ENCODE data around the gene EPSTI1.
"Not testable (repeated sequence)": the region's sequence is repeated elsewhere in the genome, so short reads cannot be mapped to it uniquely, and the experiment has no call there.

EPSTI1 gene

DNA sequence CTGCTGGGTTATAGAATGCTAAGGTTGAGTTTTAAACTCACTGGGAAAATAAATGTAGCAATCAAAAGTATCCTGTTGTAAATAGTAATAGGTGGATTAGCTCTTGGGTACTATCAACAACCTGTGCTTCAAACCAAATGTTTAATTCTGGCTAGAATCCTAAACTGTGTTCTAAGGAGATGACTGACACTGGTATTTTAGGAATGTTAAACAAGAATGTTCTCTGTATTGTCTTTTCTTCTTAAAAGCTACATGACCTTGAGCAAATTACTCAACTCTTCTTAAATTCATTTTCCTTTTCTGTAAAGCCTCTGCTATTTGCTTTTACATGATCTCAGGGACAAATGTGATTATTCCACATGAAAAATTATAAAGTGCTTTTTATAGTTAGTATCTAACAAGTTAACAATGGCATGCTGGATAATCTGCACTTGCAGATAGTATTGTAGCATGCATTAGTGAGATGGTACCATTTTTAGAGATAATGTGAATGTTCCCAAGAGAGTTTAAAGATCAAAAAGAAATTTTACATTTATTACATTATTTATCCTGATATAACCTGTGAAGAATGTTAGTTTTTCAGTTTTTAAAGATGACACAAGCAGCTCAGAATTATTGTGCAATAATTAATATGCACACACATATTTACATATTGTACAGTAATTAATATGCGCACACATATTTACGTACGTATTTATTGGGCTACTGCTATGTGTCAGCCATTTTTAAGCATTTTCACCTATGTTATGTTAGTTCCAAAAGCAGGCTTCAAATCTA, 13.6 kb upstream of the EPSTI1 start:
- no peak for FAIRE-seq

DNA sequence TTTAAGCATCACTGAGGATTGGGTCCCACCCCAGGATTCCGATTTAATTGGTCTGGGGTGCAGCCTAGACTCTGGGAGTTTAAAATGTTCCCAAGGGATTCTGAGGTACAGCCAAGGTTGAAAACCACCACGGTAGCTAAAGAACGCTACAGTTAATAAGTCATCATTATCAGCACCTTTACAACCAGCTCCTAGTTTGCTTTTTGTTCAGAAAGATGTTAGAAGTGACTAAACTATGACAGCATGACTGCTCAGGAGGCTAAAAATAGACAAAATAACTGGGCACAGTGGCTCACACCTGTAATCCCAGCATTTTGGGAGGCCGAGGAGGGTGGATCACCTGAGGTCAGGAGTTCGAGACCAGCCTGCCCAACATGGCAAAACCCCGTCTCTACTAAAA, 11.7 kb upstream of the EPSTI1 start:
- FAIRE-seq = no peak

DNA sequence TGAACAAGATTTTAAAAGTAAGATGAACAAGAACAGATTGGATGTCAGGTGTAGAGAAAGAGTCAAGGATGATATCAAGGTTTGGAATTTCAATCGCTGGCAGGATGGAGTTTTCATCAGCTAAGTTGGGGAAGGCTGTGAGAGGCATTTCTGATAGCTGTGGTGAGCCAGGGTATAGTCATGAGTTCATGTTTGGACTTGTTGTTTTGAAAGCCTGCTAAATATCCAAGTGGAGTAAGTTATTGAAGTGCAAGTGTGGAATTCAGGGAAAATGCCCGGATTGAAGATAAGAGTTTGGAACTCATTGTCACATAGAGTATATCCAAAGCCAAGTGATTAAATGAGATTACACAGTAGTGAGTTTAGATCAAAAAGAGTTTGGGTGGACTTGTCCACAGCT, 11.0 kb upstream of the EPSTI1 start:
- no peak for FAIRE-seq

DNA sequence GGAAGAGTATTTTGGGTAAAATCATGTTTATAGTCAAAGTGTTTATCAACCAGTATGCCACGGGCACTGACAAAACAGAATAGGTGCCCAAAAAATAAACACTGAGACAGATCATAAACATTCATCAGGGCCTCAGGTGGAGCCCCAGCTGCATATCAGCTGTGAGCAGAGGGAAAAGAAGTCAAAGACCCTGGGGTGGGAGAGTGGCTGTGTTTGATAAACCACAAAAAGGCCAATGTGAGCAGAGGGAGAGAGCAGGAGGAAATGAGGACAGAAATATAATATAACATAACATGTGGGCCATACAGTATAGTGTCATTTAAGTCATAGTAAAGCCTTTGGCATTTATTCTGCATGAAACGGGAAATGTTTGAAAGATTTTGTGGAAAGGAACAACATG, 10.0 kb upstream of the EPSTI1 start:
- no peak for FAIRE-seq

DNA sequence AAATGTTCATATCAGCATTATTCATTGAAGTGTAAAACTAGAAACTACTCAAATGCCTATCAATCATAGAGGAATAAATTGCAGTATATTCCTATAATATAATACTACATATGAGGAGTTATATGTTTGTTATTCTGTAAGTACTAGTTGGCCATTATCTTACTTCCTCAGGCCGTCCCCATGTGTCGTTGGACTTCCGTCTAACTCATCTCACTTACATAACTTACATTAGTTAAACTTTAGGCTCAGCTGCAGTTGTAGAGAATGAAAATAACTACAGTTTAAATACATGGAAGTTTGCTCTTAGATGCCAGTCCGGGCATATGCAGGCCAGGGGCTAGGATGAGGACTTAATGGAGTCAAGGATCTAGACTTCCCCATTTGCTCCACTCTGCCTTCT, 8.6 kb upstream of the EPSTI1 start:
- no peak for FAIRE-seq

DNA sequence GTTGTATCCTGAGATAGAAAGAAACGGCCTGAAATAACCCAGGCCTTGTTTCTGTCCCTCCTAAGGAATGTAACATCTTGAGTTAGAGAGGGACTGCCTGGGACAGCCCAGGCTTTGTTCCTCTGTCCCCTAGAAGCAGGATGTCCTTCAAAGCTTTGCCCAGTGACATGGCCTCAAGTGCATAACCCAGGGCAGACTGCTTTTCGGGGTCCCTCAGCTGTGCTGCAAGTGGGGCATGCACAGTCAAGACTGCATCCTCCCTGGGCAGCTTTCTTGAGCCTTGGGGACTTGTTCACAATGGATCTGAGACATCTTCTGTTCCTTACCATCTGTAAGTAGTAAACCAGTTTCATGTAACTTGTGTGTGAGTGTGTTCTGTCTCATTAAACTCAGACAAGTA, 7.5 kb upstream of the EPSTI1 start:
- FAIRE-seq = no peak

DNA sequence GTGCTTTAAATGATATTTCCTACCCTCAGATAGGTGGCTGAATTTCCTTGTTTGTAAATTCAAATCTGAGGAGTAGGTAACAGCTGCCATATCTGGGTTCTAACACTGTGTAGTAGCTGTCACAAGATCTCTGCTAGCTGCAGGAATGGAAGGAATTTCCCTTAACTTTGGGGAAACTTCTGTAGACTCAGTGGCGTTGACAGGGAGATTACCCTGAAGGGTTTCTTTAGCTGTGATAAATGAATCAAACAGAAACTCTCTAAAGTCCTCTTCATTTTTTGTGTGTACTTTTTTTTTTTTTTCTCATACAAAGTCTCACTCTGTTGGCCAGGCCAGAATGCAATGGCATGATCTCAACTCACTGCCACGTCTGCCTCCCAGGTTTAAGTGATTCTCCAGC, 5.3 kb upstream of the EPSTI1 start:
- FAIRE-seq = no peak

DNA sequence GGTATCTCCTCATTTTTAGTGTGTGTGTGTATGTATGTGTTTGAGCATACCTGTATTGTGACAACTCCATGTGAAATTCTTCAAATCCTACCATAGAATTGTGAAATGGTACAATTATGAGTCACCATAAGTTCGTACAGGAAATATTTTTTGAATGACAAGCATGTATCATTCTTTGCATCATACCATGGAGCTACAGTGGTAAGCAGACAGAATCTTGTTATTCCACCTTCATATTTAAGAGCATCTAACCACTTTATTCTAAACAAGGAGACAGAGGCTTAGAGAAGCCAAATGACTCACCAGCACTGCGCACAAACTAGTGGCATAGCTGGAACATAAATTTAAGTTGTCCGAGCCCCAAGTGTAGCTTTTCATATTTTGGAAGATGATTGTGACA, 4.5 kb upstream of the EPSTI1 start:
- no peak for FAIRE-seq

DNA sequence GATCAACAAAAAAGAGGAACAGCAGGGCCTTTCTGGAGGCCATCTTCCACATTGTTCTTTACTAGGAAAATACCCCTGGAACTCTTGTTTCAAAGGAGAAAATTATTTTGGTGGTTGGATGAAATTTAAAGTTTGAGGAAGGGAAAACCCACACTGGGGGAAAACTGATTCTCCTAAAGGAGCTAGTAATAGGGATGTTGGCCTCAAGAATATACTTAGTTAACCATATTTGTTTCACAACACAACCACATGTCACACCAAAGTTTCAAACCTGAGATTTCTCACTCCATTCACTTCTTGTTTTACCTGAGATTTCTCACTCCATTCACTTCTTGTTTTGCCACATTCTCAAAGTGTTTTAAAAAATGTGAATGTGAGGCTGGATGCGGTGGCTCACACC, 2.8 kb upstream of the EPSTI1 start:
- FAIRE-seq = no peak

DNA sequence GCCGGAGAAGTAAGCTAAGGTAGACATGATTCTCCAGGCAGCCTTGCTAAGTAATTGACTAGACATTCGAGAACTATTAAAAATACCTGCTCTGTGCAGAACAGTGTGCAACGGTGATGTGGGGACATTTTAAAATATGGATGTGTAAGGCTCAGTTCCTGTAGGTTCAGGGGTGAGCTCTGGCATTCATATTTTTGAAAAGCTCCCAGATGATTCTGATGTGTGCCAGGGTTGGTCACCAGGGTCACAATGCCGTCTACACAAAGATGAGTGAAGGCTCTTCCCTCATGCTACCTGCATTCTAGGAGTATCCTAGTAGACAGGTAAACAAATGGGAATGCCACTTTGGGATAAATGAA, 702 bp upstream of the EPSTI1 start:
- FAIRE-seq = no peak

DNA sequence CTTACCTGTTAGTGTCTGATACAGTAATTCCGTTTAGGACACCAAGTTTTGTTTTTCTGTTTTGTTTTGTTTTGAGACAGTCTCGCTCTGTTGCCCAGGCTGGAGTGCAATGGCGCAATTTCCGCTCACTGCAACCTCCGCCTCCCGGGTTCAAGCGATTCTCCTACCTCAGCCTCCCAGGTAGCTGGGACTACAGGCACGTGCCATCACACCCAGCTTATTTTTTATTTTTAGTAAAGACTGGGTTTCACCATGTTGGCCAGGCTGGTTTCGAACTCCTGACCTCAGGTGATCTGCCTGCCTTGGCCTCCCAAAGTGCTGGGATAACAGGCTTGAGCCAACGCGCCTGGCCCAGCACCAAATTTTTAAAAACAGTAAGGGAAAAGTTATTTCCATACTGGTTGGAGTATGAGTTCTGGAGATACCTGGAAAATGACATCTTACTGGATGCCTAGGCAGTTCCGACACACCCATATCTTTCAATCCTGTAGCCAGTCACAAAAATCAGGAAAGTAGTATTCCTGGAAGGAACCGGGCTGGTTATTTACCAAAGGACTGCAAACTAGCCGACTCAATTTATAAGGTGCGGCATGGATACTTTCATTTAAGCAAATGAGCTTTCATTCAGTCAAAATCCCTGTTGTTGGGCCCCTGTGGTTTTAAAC, 676 bp downstream of the EPSTI1 start:
- FAIRE-seq = not testable (repeated sequence)

DNA sequence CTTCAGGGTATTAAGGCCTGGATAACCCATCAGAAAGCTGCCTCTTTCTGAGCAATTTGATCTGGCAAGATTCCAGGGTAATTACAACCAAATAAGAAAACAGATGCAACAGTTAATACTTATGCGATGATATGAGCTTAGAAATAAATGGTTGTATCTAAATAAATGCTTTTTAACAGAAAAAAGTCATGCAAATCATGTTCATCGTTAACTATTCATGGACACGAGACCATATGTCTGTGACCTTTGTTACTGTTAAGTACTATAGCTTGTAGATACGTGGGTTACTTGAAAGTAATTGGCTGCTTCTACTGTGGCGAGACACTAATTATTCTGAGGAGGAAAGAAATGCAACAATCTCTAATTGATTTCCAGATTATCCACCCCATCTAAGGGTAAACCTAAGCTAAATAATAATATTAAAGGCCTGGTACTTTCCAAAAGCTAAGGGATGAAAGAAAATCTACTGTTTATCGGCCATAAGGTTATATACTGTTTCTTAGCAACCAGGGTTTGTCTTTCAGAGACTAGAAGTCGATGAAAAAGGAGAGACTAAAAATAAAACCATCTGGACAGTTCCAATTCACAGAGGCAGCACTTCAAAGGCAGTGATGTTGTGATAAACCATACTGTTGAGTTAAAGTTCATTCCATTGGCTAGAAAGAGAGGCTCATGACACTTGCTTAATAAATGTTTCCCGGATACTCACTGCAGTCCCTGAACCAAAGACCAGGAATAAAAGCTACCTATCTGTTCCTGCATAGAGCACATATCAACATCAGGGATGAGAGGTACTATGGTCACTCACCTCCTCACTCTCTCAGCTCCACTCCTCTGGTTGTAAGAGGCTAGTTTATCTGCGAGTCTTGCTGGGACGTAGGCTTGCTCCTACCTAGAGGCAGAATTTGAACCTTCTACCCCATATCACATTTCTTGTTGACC, 1.5 kb downstream of the EPSTI1 start:
- FAIRE-seq = peak; percentile 99

DNA sequence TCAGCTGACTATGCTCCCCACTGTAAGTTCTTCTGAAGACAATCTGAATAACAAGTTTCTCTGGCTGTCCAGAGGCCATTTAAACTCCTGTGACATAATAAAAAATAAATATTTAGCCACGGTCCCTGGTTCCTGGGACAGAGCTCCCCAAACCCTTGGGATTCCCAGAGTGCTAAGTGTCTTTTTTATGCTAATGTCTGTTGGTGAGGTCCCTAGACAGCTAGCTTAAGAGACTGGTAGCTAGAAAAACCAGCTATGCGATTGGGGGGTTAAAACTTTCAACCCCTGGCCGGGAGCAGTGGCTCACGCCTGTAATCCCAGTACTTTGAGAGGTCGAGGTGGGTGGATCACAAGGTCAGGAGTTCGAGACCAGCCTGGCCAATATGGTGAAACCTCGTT, 5.9 kb downstream of the EPSTI1 start:
- FAIRE-seq = no peak

DNA sequence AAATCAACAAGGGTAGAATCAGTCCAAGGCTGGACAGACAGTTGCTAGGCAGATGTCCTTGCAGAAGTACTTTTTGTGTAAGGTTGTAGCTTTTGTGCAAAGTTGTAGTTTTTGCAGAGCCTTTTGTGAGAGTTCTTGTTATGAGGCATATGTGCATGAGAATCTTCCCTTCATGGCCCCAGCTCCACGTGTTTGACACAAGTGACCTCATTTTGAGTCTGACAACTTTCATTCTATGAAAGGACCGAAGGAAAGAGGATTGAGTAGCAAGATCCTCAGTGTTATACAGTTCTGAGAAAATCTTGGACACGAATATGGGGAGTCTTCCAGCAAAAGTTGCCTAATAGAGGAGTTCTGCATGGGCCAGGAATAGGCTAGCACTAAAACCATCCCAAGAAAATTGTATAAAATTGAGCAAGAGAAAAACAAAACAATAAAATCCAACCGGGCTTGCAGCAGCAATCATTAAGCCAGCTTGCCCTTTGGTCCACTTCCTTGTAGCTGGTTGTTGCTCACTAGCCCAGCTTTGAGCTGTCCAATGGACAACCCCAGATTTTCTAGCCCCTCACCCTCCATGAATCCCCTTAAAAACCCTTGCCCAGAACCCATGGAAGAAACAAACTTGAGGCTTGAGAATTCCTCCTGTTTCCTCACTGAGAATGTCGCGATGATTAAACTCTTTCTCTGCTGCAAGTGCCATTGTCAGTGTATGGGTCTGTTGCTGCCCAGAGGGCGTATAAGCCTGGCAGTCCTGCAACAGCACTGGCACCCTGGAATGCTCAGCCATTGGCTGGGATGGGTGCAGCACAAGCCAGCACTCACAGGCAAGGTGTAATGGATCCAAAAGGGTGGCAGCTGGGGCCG, 6.5 kb downstream of the EPSTI1 start:
- peak; percentile 33 for FAIRE-seq

DNA sequence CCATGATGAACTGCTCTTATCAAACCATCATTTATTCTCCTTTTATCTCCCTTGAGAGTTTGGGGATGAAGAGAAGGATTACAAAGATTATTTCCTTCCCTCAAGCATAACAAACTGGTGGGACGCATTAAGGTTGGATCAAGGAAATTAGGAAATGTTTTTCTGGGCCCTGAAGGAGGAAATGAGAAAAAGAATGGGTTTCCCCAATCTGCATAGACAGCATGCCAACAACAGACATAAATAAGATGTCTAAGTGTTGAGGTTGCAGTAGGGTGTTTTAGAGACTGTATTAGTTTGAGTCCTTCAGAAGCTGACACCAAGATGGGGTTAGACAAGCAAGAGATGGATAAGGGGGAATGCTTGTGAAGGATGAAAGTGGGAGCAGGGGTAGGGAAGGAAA, 7.3 kb downstream of the EPSTI1 start:
- FAIRE-seq = no peak

DNA sequence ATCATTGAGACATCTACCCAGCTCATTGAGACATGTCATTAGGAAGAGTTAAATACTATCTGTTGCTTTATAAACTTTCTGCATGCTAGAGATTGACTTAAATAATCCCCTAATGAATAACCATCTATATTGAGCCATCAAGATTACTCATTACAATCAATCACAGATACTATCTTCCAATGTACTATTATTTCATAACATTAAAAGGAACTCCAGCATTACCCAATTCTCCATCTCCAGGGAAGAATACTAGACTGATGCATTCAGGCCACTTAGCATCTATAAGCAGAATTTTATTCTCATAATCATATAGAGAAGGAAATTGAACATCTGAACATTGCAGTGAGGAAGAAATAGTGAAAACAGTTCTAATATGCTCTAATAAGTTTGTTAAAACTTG, 8.0 kb downstream of the EPSTI1 start:
- no peak for FAIRE-seq

DNA sequence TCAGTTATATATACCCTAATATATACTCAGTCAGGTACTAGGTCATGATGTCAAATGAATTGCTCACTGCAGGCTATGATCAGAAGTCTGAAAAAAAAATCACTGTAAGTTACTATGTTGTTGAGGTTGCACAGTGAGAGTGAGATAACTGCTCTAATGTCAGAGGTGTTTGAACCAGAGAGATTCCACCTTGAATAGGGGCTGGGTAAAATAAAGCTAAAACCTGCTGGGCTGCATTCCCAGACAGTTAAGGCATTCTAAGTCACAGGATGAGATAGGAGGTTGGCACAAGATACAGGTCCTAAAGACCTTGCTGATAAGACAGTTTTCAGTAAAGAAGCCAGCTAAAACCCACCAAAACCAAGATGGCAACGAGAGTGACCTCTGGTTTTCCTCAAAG, 10.2 kb downstream of the EPSTI1 start:
- no peak for FAIRE-seq

DNA sequence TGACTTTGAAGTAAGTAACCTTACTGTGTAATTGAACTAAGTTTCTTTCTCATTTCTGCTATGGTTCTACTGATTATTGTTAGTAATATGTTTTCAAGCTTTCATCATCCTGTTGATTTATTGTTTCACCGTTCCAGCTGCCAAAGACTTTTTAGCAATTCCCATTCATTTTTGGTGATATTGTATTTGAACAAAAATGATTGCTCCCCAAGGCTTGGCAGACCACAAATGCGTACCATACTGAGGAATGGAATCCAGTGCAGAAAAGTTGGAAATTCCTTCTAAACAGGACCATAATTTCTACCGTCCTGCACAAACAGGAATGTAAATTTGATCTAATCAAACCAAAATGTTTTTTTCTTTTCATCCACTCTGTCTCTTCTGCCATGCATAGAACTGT, 10.7 kb downstream of the EPSTI1 start:
- no peak for FAIRE-seq

DNA sequence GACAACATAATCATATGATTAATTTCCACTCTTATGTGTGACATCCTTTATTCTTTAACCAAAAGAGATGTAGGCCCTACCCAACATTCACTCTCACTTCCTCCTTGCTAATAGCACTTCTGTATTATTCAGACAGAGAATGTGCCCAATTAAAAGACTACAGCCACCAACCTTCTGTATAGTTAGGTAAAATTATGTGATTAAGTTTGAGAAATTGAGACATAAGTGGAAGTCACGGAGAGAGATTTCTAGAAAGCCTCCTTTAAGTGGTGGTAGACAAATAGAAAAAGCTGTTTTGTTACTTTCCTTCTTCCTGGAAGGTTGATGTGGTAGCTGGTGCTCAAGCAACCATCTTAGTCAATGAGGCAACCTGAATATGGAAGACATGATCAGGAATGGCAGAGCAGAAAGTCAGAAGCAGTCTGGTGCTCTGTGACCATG, 14.8 kb downstream of the EPSTI1 start:
- no peak for FAIRE-seq

DNA sequence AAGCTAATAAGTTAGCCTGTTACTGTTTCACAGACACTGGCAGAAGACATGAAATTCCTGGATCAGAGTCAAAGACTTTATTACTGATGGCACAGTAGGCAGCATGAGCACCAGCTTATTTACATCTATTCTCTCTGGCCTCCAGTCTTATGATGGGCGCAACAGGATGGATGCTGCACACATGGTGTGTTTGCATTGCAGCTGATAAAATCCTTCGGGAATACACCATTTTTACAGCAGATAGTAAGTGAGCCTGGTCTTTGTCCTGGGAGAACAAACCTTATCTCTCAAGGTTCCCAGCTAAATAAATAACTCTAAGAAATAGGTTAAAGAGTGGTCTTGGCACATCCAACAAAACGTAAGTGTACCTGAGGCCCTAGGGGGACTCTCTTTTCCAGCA, 16.0 kb downstream of the EPSTI1 start:
- no peak for FAIRE-seq

DNA sequence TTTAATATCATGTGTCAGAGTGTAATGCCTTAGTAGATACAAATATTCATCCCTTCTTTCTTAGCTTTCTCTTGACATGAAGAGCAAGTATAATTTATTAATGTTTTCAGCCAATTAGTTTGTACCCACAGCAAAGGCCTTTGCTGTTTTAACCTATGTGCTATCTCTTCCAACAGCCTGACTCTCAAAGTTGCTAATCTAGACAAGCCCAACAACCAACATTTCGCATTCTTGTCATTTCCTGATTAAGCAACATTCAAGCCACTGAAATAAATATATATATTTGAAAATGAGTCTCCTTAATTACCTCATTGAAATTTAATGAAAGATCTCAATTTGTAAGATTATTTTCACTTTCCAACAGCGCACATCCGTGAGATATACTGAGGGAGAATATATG, 18.5 kb downstream of the EPSTI1 start:
- FAIRE-seq = no peak

DNA sequence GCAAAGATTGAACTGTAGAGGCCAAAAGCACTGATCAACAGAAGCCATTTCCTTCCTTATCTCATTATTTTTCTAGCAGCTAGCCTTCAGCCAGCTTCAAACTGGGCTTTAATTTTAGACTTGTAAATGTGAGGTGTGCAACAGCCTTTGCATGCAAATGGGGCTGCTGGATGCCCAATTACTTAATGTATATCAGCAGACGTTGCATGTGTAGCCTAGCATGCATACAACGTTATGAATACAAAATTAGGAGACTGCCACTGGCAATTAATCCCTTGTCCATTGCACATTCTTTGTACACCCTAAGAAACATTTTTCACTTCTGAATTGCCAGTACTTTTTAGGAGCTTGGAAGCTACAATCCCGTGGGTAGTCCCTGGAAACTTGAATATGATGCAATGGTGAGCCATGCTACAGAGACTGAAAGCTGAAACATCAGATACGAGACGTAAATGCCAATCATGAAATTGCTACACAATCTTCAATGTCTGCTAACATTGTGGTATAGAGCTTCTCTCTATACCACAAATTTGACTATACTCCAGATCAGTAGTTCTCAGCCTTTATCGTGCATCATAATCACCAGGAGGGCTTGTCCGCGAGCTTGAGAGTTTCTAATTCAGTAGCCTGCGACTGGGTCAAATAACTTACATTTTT, 20.2 kb downstream of the EPSTI1 start:
- no peak for FAIRE-seq

Measured in islet of Langerhans (tissue), 1 donor.